ENCODE data around the gene DNAJC1.
"Not testable (repeated sequence)": the region's sequence is repeated elsewhere in the genome, so short reads cannot be mapped to it uniquely, and the experiment has no call there.

DNAJC1 gene

GRCh38 chr10:21830037-21830436 lies 173.5 kb downstream of the DNAJC1 start:
- TF ChIP-seq EZH2 (IDR thresholded peaks at IDR 0.05) (no peak), FOXP2 (optimal IDR thresholded peaks at IDR 0.05; ENCODE audit: control extremely low read depth, extremely low read length, insufficient read depth) (no peak), POLR2AphosphoS5 (IDR thresholded peaks at IDR 0.05; ENCODE audit: borderline replicate concordance, low read depth, low read length) (no peak)

GRCh38 chr10:21827308-21827707 lies 176.2 kb downstream of the DNAJC1 start:
- Histone ChIP-seq H3K9ac (ENCODE audit: insufficient read length) (no peak overlapping the region), H3K4me3 (no peak overlapping the region), H3K9me3 (ENCODE audit: low read depth, low read length) (no peaks in the 10 kb centered on the region), H3K27ac (no peak overlapping the region), H3K36me3 (ENCODE audit: insufficient read depth, low read length) (no peaks in the 10 kb centered on the region)
- no peak for DNase-seq (ENCODE audit: low read depth, low spot score)
- TF ChIP-seq EZH2 (IDR thresholded peaks at IDR 0.05) (no peak), FOXP2 (optimal IDR thresholded peaks at IDR 0.05; ENCODE audit: control extremely low read depth, extremely low read length, insufficient read depth) (no peak), POLR2AphosphoS5 (IDR thresholded peaks at IDR 0.05; ENCODE audit: borderline replicate concordance, low read depth, low read length) (no peak)

More at GRCh38 chr10:21830037-21830436, 173.5 kb downstream of the DNAJC1 start:
- H3K4me3 ChIP-seq: no peak overlapping the region
- no peak for DNase-seq (ENCODE audit: low read depth, low spot score)
- H3K36me3 ChIP-seq (ENCODE audit: insufficient read depth, low read length): no peaks in the 10 kb centered on the region
- H3K27ac ChIP-seq: no peak overlapping the region
- no peak overlapping the region for H3K9ac ChIP-seq (ENCODE audit: insufficient read length)
- H3K9me3 ChIP-seq (ENCODE audit: low read depth, low read length): no peaks in the 10 kb centered on the region

- no peak for DNase-seq (ENCODE audit: low read depth, low spot score)
- H3K27ac ChIP-seq: no peak overlapping the region
- TF ChIP-seq POLR2AphosphoS5 (IDR thresholded peaks at IDR 0.05; ENCODE audit: borderline replicate concordance, low read depth, low read length) (no peak), EZH2 (IDR thresholded peaks at IDR 0.05) (no peak), FOXP2 (optimal IDR thresholded peaks at IDR 0.05; ENCODE audit: control extremely low read depth, extremely low read length, insufficient read depth) (no peak)
- no peaks in the 10 kb centered on the region for H3K9me3 ChIP-seq (ENCODE audit: low read depth, low read length)
- no peak overlapping the region for H3K4me3 ChIP-seq
- no peak overlapping the region for H3K9ac ChIP-seq (ENCODE audit: insufficient read length)
- H3K36me3 ChIP-seq (ENCODE audit: insufficient read depth, low read length): no peaks in the 10 kb centered on the region
These were observed 176.8 kb downstream of the DNAJC1 start for GRCh38 chr10:21826725-21827124.

- H3K9me3 ChIP-seq (ENCODE audit: low read depth, low read length): no peaks in the 10 kb centered on the region
- TF ChIP-seq FOXP2 (optimal IDR thresholded peaks at IDR 0.05; ENCODE audit: control extremely low read depth, extremely low read length, insufficient read depth) (no peak), EZH2 (IDR thresholded peaks at IDR 0.05) (no peak), POLR2AphosphoS5 (IDR thresholded peaks at IDR 0.05; ENCODE audit: borderline replicate concordance, low read depth, low read length) (no peak)
- DNase-seq (ENCODE audit: low read depth, low spot score): no peak
These were observed 178.2 kb downstream of the DNAJC1 start for GRCh38 chr10:21825345-21825744.

GRCh38 chr10:21824409-21824808 lies 179.1 kb downstream of the DNAJC1 start:
- Histone ChIP-seq H3K9ac (ENCODE audit: insufficient read length) (no peak overlapping the region), H3K9me3 (ENCODE audit: low read depth, low read length) (no peaks in the 10 kb centered on the region), H3K36me3 (ENCODE audit: insufficient read depth, low read length) (no peaks in the 10 kb centered on the region), H3K27ac (no peak overlapping the region), H3K4me3 (no peak overlapping the region)
- TF ChIP-seq POLR2AphosphoS5 (IDR thresholded peaks at IDR 0.05; ENCODE audit: borderline replicate concordance, low read depth, low read length) (no peak), EZH2 (IDR thresholded peaks at IDR 0.05) (no peak), FOXP2 (optimal IDR thresholded peaks at IDR 0.05; ENCODE audit: control extremely low read depth, extremely low read length, insufficient read depth) (no peak)
- DNase-seq (ENCODE audit: low read depth, low spot score): no peak

More at GRCh38 chr10:21825345-21825744, 178.2 kb downstream of the DNAJC1 start:
- Histone ChIP-seq H3K4me3 (no peak overlapping the region), H3K27ac (no peak overlapping the region), H3K9ac (ENCODE audit: insufficient read length) (no peak overlapping the region), H3K36me3 (ENCODE audit: insufficient read depth, low read length) (no peaks in the 10 kb centered on the region)

- TF ChIP-seq POLR2AphosphoS5 (IDR thresholded peaks at IDR 0.05; ENCODE audit: borderline replicate concordance, low read depth, low read length) (no peak), EZH2 (IDR thresholded peaks at IDR 0.05) (no peak), FOXP2 (optimal IDR thresholded peaks at IDR 0.05; ENCODE audit: control extremely low read depth, extremely low read length, insufficient read depth) (no peak)
These were observed 179.9 kb downstream of the DNAJC1 start for GRCh38 chr10:21823617-21824016.

GRCh38 chr10:21822273-21822672 lies 181.3 kb downstream of the DNAJC1 start:
- DNase-seq (ENCODE audit: low read depth, low spot score): not testable (repeated sequence)

More at GRCh38 chr10:21823617-21824016, 179.9 kb downstream of the DNAJC1 start:
- no peaks in the 10 kb centered on the region for H3K9me3 ChIP-seq (ENCODE audit: low read depth, low read length)
- H3K9ac ChIP-seq (ENCODE audit: insufficient read length): no peak overlapping the region
- H3K27ac ChIP-seq: no peak overlapping the region
- no peaks in the 10 kb centered on the region for H3K36me3 ChIP-seq (ENCODE audit: insufficient read depth, low read length)
- no peak overlapping the region for H3K4me3 ChIP-seq
- no peak for DNase-seq (ENCODE audit: low read depth, low spot score)

GRCh38 chr10:21820952-21821351 lies 182.6 kb downstream of the DNAJC1 start:
- Histone ChIP-seq H3K9me3 (ENCODE audit: low read depth, low read length) (no peaks in the 10 kb centered on the region), H3K27ac (no peak overlapping the region), H3K4me3 (no peak overlapping the region), H3K9ac (ENCODE audit: insufficient read length) (no peak overlapping the region), H3K36me3 (ENCODE audit: insufficient read depth, low read length) (no peaks in the 10 kb centered on the region)
- TF ChIP-seq POLR2AphosphoS5 (IDR thresholded peaks at IDR 0.05; ENCODE audit: borderline replicate concordance, low read depth, low read length) (no peak), FOXP2 (optimal IDR thresholded peaks at IDR 0.05; ENCODE audit: control extremely low read depth, extremely low read length, insufficient read depth) (no peak), EZH2 (IDR thresholded peaks at IDR 0.05) (no peak)
- DNase-seq (ENCODE audit: low read depth, low spot score): no peak

More at GRCh38 chr10:21822273-21822672, 181.3 kb downstream of the DNAJC1 start:
- not testable (repeated sequence) for H3K36me3 ChIP-seq (ENCODE audit: insufficient read depth, low read length); H3K9me3 ChIP-seq (ENCODE audit: low read depth, low read length); H3K4me3 ChIP-seq; H3K27ac ChIP-seq; H3K9ac ChIP-seq (ENCODE audit: insufficient read length)

- H3K9me3 ChIP-seq (ENCODE audit: low read depth, low read length); DNase-seq (ENCODE audit: low read depth, low spot score); H3K4me3 ChIP-seq; H3K36me3 ChIP-seq (ENCODE audit: insufficient read depth, low read length); H3K9ac ChIP-seq (ENCODE audit: insufficient read length); H3K27ac ChIP-seq: not testable (repeated sequence)
These were observed 185.1 kb downstream of the DNAJC1 start for GRCh38 chr10:21818416-21818815.
